ENCODE measurements around the gene FZD10. TPM values are rescaled to one million over a fixed set of nuclear protein-coding genes. Genes with fewer than 3 reads are reported as not detected.

FZD10 gene
- total and polyA plus RNA-seq, 3 donors from 2014 or later, result 0.62 to 0.90 (median 0.79) TPM

GRCh38 chr12:130142736-130143135, 19.5 kb upstream of the FZD10 start:
- Histone ChIP-seq H3K27ac (no peak overlapping the region), H3K36me3 (ENCODE audit: low read depth, missing control alignments) (no peaks in the 10 kb centered on the region), H3K27me3 (no peaks in the 10 kb centered on the region), H3K4me1 (no peaks in the 10 kb centered on the region), H3K9me3 (no peaks in the 10 kb centered on the region), H3K4me3 (no peak overlapping the region)
- no peak for DNase-seq
- intact Hi-C loops (cut with DNase I; ENCODE audit: low total_unique reads), result no loop called here
- TF ChIP-seq POLR2A (IDR thresholded peaks at IDR 0.05) (no peak), CTCF (IDR thresholded peaks at IDR 0.05) (no peak)
- WGBS, 2 donors, result 82 to 86% methylated on average over 14 of the region's 14 CpGs

GRCh38 chr12:130143136-130143535, 19.1 kb upstream of the FZD10 start:
- Histone ChIP-seq H3K9me3 (no peaks in the 10 kb centered on the region), H3K4me1 (no peaks in the 10 kb centered on the region), H3K27me3 (no peaks in the 10 kb centered on the region), H3K4me3 (no peak overlapping the region), H3K27ac (no peak overlapping the region), H3K36me3 (ENCODE audit: low read depth, missing control alignments) (no peaks in the 10 kb centered on the region)
- DNase-seq, result no peak
- intact Hi-C loops (cut with DNase I; ENCODE audit: low total_unique reads), result no loop called here
- 85 to 92% methylated on average over 9 of the region's 9 CpGs for WGBS, 2 donors
- TF ChIP-seq CTCF (IDR thresholded peaks at IDR 0.05) (no peak), POLR2A (IDR thresholded peaks at IDR 0.05) (no peak)

DNA sequence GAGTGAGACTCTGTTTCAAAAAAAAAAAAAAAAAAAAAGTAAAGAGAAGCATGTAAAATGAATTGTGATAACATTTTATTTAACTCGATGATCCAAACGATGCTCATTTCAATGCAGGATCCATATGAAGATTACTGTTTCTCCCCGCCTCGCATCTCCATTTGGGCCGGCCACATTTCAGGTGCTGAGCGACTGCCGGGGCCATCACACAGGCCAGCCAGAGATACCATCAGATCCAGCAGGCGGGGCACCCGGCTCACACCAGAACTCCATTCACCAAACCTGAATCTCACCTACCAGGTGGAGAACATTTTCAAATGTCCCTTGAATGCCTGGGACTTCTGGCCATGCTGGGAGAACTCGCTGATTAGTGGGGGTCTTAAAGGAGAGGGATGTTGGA, 18.0 kb upstream of the FZD10 start:
- Histone ChIP-seq H3K4me3 (no peak overlapping the region), H3K9me3 (no peaks in the 10 kb centered on the region), H3K27me3 (no peaks in the 10 kb centered on the region), H3K36me3 (ENCODE audit: low read depth, missing control alignments) (no peaks in the 10 kb centered on the region), H3K27ac (no peak overlapping the region), H3K4me1 (no peaks in the 10 kb centered on the region)
- no peak for DNase-seq
- 93 to 94% methylated on average over 10 of the region's 10 CpGs for WGBS, 2 donors
- TF ChIP-seq POLR2A (IDR thresholded peaks at IDR 0.05) (no peak), CTCF (IDR thresholded peaks at IDR 0.05) (no peak)
- intact Hi-C loops (cut with DNase I; ENCODE audit: low total_unique reads), result no loop called here

- H3K4me1 ChIP-seq, result no peaks in the 10 kb centered on the region
- H3K27me3 ChIP-seq, result no peaks in the 10 kb centered on the region
- H3K9me3 ChIP-seq, result no peaks in the 10 kb centered on the region
- whole genome bisulfite sequencing, 2 donors, result 48 to 69% methylated on average over 13 of the region's 13 CpGs
- no peak for TF ChIP-seq CTCF (IDR thresholded peaks at IDR 0.05)
- no peak for TF ChIP-seq POLR2A (IDR thresholded peaks at IDR 0.05)
- intact Hi-C loops (cut with DNase I; ENCODE audit: low total_unique reads), result no loop called here
- DNase-seq, result no peak
- H3K36me3 ChIP-seq (ENCODE audit: low read depth, missing control alignments), result no peaks in the 10 kb centered on the region
- no peak overlapping the region for H3K27ac ChIP-seq
- H3K4me3 ChIP-seq, result no peak overlapping the region
Measured at GRCh38 chr12:130145731-130146130, 16.5 kb upstream of the FZD10 start.

DNA sequence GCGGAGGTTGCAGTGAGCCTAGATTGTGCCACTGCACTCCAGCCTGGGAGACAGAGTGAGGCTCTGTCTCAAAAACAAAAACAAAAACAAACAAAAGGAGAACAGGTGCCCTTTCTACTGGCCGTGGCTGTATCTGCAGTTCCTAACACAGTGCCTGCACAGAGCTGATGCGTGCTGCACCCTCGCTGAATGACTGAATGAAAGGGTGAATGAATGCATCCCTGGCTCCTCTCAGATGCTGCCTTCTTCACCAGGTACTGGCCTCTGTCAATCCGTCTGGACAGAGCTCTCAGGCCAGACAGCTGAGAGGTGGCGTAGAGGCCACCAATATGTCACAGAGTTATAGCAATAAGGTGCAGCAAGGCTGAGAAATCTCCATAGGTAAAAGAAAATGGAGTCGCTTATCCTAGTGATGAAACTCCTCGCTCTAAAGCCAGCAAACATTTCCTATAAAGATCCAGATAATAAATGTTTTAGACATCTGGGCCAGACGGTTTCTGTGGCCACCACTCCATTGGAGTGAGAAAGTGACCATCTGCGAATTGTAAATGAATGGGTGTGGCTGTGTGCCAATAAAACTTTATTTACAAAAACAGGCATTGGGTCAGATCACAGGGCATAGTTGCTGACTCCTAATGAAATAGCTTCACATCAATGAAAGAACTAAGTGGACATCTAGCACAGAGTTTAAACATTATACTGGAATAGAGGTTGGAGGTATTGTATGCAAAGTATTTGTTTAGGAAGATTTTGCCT, 15.9 kb upstream of the FZD10 start:
- 69 to 76% methylated on average over 10 of the region's 10 CpGs for WGBS, 2 donors
- Histone ChIP-seq H3K36me3 (ENCODE audit: low read depth, missing control alignments) (no peaks in the 10 kb centered on the region), H3K9me3 (no peaks in the 10 kb centered on the region), H3K27me3 (no peaks in the 10 kb centered on the region), H3K4me3 (no peak overlapping the region), H3K4me1 (no peaks in the 10 kb centered on the region), H3K27ac (no peak overlapping the region)
- no peak for DNase-seq
- intact Hi-C loops (cut with DNase I; ENCODE audit: low total_unique reads), result no loop called here
- TF ChIP-seq CTCF (IDR thresholded peaks at IDR 0.05) (no peak), POLR2A (IDR thresholded peaks at IDR 0.05) (no peak)

Measured in testis (tissue), 3 donors.